Ovary (tissue), 9 donors: ENCODE measurements around the gene TGFBI. TPM values are rescaled to one million over a fixed set of nuclear protein-coding genes. Genes with fewer than 3 reads are reported as not detected.

Source experiments
- DNase-seq, 5 donors: peaks; one replicate each; pipeline ENCODE4 v3.0.0-alpha.2; 2019 to 2020
- H3K27ac ChIP-seq, 2 donors: fragments of 200-600 bp; one replicate each; pipeline versions ENCODE4 v1.5.1 to v1.8.0; 2019 to 2022
- H3K27me3 ChIP-seq: fragments of 200-600 bp; one replicate; pipeline ENCODE4 v1.8.0; 2022
- H3K36me3 ChIP-seq: fragments of 200-600 bp; sonication (generic); one replicate; pipeline ENCODE4 v1.5.1; 2019
- H3K4me1 ChIP-seq: one replicate; pipeline ENCODE4 v1.8.1; 2013; ENCODE audit warnings: mild to moderate bottlenecking, moderate library complexity; ENCODE audit not compliant: insufficient read depth
- H3K4me3 ChIP-seq: fragments of 200-600 bp; sonication (generic); one replicate; pipeline ENCODE4 v1.5.1; 2017
- H3K9me3 ChIP-seq, 2 donors: fragments of 200-600 bp in 1 of 2; sonication (generic) in 1 of 2; one replicate each; pipeline versions ENCODE4 v1.5.1 to v1.8.1; 2013 to 2019; ENCODE audit warnings: mild to moderate bottlenecking in 1 of 2, moderate library complexity in 1 of 2
- CTCF ChIP-seq, 3 donors: fragments of 450-650 bp in 2 of 3; fragments of 200-600 bp in 1 of 3; IDR thresholded peaks; one replicate each; pipeline versions ENCODE4 v1.5.1 to v1.8.0; 2016 to 2022; ENCODE audit warnings: antibody characterized with exemption in 3 of 3, mild to moderate bottlenecking in 1 of 3
- EP300 ChIP-seq: sonication (generic); formaldehyde crosslinking; IDR thresholded peaks from one replicate; pipeline ENCODE4 v1.6.1; 2017; ENCODE audit warnings: antibody characterized with exemption
- POLR2A ChIP-seq: fragments of 450-650 bp; IDR thresholded peaks from one replicate; pipeline ENCODE4 v1.6.1; 2017; ENCODE audit warnings: antibody characterized with exemption, mild to moderate bottlenecking, moderate library complexity
- WGBS, 3 donors: extraction: QIAGEN DNeasy Blood & Tissue Kit in 1 of 3; methylation state at CpG; one replicate each; pipeline versions ENCODE4 v1.1.5 to v1.1.7; 2013 to 2017; 5-methylcytosine and 5-hydroxymethylcytosine counted together
- intact Hi-C, 4 donors: fragments of 100-400 bp; cut with DNase I; formaldehyde crosslinking; loops; one replicate each; pipeline versions ENCODE4 v1.11.0 to v1.15.1; 2022 to 2023
- polyA plus RNA-seq, 2 donors: library from polyadenylated mRNA; stranded (reverse); fragments of 200-250 nt in 1 of 2; fragments of 350-450 nt in 1 of 2; fragmentation: Illumina TruSeq in 1 of 2; extraction: RNeasy Lipid Tissue Mini Kit (QIAGEN cat#74804) in 1 of 2; gene quantifications; one replicate each; pipeline ENCODE4 v1.2.3, GENCODE V29; 2013 to 2014
- total RNA-seq, 7 donors: library from RNA; depleted of rRNA in 2 of 7; stranded (reverse); fragments of >200 nt in 2 of 7; fragmentation: NEBNext Ultra II Directional in 3 of 7; extraction: Animal tissue kit (Norgen Biotek cat#: 25700) in 3 of 7; gene quantifications; one replicate each; pipeline versions ENCODE4 v1.1.0 to v1.2.4, GENCODE V29; 2016 to 2023
- donor health status: DM: no; HTN: no; CAD: no; lungs with moderate emphysema.
- donor health status: DM: no; HTN: no; CAD: no.
- donor health status: Bipolar disorder and iron deficiency.
- donor health status: DM: yes; HTN: yes; CAD: no.
- donor health status: DM: no; HTN: no; CAD: no.
- donor health status: DM: yes; HTN: yes; CAD: no.

The TGFBI gene
- total and polyA plus RNA-seq, 9 donors: 14.5 to 138 (median 25.3) TPM

DNA sequence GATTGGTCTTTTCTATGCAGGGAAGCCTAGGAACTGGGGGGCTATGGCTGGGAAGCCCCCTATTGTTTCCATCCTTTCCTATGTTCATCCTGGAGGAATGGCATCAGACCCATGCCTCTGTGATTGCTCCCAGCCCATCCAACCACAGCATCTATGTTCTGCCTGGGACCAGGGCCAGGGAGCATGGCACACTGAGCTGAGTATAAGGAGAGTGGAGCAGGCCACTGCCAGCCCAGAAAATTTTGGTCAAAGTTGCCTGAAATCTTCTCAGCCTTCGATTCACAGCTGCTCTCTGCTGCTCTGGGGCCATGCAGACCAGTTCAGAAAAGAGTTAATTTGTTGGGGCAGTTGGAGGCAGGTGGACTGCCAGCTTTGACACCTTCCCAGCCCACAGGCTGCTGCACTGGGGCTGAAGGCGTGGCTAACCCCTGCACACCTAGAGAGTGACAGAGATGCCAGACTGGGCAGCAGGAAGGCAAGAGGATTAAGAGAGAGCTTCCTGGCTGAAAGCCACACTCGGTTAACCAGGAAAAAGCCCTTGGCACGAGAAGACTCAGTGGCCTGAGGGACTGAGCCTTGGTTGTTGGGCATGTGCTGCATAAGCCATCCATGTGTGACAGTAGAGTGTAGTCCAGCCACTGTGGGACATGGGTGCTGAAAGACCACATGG, 12.1 kb downstream of the TGFBI start:
- WGBS, 3 donors: 80 to 82% (median 81%) methylated on average over 4 of the region's 4 CpGs
- Histone ChIP-seq H3K27ac (no peak overlapping the region), H3K4me1 (no peaks in the 10 kb centered on the region), H3K27me3 (no peaks in the 10 kb centered on the region), H3K9me3 (no peaks in the 10 kb centered on the region), H3K4me3 (no peak overlapping the region), H3K36me3 (no peaks in the 10 kb centered on the region)
- no peak for DNase-seq
- TF ChIP-seq EP300 (no peak), CTCF (IDR thresholded peaks at IDR 0.05) (no peak), POLR2A (no peak)
- intact Hi-C loops: no loop called here

DNA sequence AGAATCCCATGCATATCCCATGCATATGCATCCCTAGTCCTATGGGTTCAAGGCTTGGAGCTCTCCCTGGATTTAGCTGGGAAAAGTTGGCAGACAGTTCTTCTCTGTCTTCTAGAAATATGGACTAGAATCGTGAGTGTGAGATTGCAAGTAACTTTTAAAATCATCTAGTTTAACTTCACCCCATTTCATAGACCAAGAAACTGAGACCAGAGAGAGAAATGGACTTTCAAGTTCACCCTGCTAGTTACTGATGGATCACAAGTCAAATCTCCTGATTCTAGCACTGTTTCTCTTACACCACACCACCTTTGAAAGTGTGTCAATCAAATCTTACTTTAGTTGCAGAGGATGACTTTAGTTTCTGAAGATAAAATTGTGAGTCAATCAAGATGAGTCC, 13.4 kb downstream of the TGFBI start:
- intact Hi-C loops: no loop called here
- no peaks in the 10 kb centered on the region for H3K9me3 ChIP-seq
- 63 to 83% (median 69%) methylated on average over 1 of the region's 1 CpG for WGBS, 3 donors
- no peak overlapping the region for H3K27ac ChIP-seq
- TF ChIP-seq CTCF (IDR thresholded peaks at IDR 0.05) (no peak), POLR2A (no peak), EP300 (no peak)
- no peak for DNase-seq
- no peaks in the 10 kb centered on the region for H3K27me3 ChIP-seq
- no peaks in the 10 kb centered on the region for H3K4me1 ChIP-seq
- H3K36me3 ChIP-seq: no peaks in the 10 kb centered on the region
- no peak overlapping the region for H3K4me3 ChIP-seq

DNA sequence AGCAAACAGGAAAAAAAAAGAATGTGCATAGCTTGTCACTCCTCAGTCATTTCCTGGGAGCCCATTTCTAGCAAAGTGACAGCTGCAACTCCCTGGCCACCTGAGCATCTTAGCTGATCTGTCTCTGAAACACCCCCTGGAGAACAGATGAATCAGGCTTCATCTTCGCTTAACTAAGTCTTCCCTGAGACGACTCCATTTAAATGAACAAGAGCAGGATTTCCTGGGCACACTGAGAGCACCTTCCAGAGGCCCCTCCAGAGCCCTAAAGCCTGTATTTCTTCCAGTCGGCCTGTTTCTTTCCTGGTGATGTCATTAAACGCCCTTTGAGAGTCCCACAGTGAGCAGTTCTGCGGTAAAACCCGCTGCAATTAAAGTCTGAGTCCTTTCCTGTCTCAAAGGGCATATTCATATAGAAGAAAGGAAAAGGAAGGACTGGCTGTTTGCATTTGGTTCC, 13.9 kb downstream of the TGFBI start:
- Histone ChIP-seq H3K9me3 (no peaks in the 10 kb centered on the region), H3K27me3 (no peaks in the 10 kb centered on the region), H3K36me3 (no peaks in the 10 kb centered on the region), H3K27ac (no peak overlapping the region), H3K4me1 (no peaks in the 10 kb centered on the region), H3K4me3 (no peak overlapping the region)
- WGBS, 3 donors: 73 to 74% (median 73%) methylated on average over 6 of the region's 6 CpGs
- TF ChIP-seq POLR2A (no peak), CTCF (IDR thresholded peaks at IDR 0.05) (no peak), EP300 (no peak)
- DNase-seq: no peak
- intact Hi-C loops: no loop called here

DNA sequence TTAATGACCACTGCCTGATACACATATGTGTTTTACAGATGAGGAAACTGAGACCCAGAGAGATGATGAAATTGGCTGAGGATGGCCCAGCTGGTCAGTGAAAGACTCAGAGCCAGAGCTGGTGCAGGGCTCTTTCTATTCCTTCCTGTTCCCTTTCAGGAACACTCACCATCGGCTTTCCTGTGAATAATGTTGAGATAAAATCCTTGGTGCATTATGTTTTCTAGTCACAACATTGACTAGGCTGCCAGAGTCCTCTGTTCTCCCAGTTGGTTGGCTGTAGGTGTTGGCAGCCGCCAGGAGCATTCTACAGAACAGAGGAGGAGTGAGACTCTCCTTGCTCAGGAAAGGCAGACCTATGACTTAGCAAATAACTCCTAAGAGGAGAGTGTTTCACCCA, 14.8 kb downstream of the TGFBI start:
- Histone ChIP-seq H3K4me1 (no peaks in the 10 kb centered on the region), H3K4me3 (no peak overlapping the region), H3K27me3 (no peaks in the 10 kb centered on the region), H3K9me3 (no peaks in the 10 kb centered on the region), H3K27ac (no peak overlapping the region), H3K36me3 (no peaks in the 10 kb centered on the region)
- WGBS, 3 donors: 54 to 60% (median 55%) methylated on average over 2 of the region's 2 CpGs
- no peak for TF ChIP-seq CTCF (IDR thresholded peaks at IDR 0.05)
- TF ChIP-seq POLR2A: no peak
- TF ChIP-seq EP300: no peak
- intact Hi-C loops: no loop called here
- peak in 1 of 5 donors; percentile 0 for DNase-seq
